GM19035 (cell line): Measurements from ENCODE around the gene PROB1.
"Not testable (repeated sequence)": the region's sequence is repeated elsewhere in the genome, so short reads cannot be mapped to it uniquely, and the experiment has no call there.

Experiments used
- ATAC-seq: cut with Tn5 transposase; IDR thresholded peaks from one replicate; pipeline ENCODE4 v1.9.1; 2021; ENCODE audit not compliant: unreplicated experiment

PROB1 gene

GRCh38 chr5:139381837-139382761, 12.8 kb downstream of the PROB1 start:
- no peak for ATAC-seq

GRCh38 chr5:139379626-139380449, 15.1 kb downstream of the PROB1 start:
- no peak for ATAC-seq

DNA sequence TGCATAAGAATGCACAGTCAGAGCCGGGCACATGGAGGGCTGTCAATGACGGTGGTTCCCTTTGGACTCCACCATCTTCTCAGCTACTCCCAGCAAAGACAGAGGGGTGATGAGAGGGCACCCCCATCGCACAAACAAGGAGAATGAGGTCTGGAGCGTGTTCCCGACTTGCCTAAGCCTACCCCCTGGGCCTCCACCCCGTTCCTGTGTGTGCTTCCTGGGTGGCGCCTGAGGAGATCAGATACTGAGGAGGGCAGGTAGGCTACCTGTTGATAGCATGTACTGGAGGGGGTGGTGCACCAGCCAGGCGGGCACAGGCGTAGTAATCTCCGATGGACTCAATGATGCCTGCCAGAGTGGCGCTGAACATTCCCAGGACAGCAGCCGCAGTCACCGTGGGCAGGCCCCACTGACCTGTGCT, 16.0 kb downstream of the PROB1 start:
- ATAC-seq = no peak

GRCh38 chr5:139378101-139378825, 16.6 kb downstream of the PROB1 start:
- ATAC-seq = no peak

DNA sequence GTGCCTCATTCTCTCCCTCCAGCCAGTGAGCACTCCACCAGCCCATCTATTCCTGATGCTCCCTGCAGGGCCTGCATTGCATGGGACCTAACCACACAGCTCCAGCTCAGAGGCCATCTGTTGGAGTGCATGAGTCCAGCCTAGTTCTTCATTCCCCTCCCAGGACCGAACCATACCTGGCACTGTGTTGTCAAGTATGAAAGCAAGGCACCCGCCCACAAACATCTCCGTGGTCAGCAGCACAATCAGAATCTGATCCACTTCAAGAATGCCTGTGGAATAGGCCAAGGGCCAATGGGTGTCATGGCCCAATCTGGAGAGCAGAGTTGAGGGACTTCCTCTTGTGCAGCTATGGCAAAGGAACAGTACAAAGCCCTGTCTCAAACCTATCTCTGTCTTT, 17.7 kb downstream of the PROB1 start:
- ATAC-seq = no peak

- ATAC-seq = no peak
Measured at GRCh38 chr5:139376364-139376763, 18.5 kb downstream of the PROB1 start.

DNA sequence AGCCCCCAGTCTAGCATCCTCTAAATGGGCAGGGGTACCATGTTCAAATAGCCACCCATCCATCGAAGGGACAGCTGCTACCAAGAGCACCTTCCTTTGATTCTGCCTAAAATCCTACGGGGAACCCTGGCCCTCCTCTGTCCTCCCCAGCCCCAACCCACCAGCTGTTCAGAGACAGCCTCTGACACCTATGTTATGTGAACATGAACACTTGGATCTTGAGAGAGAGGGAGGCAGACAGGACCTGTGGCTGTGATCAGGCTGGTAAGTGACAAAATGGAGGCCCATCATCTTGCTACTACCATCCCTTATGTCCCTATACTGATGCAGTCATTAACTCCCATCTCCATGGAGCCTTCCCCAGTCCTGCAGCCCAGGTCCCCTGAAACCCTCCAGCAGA, 20.0 kb downstream of the PROB1 start:
- ATAC-seq = no peak

DNA sequence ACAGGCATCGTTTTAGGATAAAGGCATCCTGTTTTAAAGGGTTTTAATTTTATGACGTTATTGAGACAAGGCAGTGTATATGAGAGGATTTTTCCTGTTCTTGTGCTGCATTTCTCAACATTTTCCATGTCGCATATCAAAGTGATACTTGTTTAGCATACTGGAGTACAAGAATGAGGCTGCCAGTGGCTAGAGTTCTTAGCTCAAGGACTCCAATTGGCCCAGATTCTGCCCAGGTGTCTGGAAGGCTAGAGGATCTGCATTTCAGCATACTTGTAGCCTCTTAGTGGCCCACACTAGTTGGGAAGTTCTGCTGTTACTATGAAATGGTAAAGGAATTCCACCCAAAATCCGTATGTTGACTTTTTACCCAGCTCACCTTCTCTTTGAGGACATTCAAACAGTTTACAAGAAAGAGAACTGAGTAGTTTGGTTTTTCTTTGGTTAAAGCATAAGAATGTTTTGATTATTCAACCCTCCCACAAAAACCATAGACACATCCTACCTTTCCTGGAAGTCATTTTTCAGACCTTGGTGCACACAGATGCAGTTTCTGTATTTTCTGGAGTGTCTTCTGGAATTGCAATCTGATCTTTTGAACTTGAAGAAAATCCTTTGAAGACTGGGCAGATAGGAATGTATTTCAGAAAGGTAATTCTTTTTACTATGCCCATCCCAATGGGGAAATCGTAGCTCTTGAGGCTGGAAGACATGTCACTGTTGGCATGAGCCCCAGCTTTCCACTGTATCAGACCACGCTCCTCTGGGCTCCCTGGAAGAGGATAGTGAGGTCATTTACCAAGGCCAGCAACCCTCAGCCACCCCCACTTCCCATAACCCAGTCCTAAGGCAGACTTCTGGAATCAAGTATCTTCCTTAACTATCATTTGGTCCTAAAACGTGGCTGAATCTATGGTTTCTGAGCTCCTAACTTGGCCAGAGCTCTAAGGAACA, 23.1 kb downstream of the PROB1 start:
- no peak for ATAC-seq

- ATAC-seq = no peak
Measured at GRCh38 chr5:139369181-139369580, 25.7 kb downstream of the PROB1 start.

DNA sequence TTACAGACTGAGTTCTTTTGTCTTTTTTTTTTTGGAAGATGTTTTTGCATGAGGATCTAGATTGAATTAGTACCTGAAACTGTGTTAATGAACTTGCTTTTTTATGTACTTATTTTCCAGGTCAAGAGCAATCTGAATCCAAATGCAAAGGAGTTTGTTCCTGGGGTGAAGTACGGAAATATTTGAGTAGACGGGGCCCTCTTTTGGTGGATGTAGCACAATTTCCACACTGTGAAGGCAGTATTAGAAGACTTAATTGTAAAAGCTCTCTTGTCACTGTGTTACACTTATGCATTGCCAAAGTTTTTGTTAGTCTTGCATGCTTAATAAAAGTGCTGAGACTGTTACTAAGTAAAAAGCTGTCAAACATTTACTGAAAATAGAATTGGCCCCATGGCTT, 26.3 kb downstream of the PROB1 start:
- ATAC-seq = no peak

DNA sequence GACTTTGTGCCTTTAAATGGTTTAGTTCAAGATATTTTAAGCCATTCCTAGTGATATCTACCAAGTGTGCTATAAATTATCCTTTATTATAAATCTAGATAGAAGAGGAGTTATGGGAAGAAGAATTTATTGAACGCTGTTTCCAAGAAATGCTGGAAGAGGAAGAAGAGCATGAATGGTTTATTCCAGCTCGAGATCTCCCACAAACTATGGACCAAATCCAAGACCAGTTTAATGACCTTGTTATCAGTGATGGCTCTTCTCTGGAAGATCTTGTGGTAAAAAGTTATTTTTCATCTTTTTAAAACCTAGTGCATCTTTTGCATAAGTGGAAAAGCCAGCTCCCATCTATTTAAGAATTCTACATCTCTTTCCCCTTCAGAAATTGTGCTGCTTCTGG, 30.4 kb downstream of the PROB1 start:
- ATAC-seq = no peak

DNA sequence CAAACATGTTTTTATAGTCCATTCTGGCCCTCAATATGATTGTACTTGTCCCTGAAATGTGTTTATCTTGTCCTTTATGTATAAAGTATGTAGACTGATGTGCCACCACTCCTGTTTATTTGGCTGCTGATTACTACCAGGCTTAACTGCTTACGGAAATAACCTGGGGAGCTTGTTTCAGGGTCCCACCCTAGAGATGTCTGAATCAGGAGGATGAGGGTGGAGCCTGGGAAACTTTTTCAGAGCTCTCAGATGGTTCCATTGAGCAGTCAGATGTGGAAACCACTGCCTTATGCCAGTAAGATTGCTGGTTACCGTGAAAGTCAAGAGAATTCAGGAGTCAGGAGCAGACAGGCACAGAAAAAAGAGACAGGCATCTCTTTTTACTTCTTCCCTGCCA, 31.0 kb downstream of the PROB1 start:
- ATAC-seq = no peak

DNA sequence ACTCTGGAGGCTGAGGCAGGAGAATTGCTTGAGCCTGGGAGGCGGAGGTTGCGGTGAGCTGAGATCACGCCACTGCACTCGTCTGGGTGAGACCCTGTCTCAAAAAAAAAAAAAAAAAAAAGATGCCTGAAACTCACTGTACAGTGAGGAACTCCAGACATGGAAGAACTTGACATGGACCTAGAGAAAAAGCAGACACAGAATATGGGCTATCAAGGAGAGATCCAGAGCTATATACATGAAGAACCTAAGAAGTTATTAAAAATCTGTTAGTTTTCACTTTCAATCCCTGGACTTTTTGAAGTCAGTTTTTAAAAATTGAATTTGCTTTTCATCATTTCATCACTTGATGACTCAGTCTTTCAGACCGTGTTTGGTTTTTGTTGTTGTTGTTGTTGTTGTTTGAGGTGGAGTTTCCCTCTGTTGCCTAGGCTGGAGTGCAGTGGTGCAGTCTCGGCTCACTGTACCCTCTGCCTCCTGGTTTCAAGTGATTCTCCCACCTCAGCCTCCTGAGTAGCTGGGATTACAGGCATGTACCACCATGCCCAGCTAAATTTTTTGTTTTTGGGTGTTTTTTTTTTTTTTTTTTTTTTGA, 33.0 kb downstream of the PROB1 start:
- ATAC-seq = no peak

DNA sequence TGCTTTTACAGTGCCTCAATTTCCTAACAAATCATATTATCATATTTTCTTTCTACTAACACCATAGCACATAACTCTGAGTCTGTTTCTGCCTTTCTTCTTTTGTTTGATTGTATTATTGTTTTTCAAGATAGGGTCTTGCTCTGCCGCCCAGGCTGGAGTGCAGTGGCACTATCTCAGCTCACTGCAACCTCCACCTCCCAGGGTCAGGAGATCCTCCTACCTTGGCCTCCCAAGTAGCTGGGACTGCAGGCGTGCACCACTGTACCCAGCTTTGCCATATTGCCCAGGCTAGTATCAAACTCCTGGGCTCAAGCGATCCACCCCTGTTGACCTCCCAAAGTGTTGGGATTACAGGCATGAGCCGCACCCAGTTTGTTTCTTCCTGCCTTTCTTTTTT, 34.5 kb downstream of the PROB1 start:
- no peak for ATAC-seq

- ATAC-seq = no peak
Measured at GRCh38 chr5:139358064-139358463, 36.8 kb downstream of the PROB1 start.

- not testable (repeated sequence) for ATAC-seq
Measured at GRCh38 chr5:139355900-139356299, 39.0 kb downstream of the PROB1 start.

DNA sequence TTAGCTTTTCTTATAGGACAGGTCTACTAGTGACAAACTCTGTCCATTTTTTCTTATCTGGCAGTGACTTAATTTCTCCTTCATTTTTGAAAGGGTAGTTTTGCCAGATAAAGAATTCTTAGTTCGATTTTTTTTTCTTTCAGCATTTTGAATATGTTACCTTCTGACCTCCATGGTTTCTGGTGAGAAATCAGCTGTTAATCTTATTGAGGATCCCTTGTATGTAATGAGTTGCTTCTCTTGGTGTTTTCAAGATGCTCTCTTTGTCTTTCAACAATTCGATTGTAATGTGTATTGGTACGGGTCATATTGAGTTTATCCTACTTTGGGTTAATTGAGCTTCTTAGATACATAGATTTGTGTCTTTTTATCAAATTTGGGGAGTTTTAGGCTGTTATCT, 40.7 kb downstream of the PROB1 start:
- ATAC-seq = no peak

GRCh38 chr5:139347863-139348262, 47.0 kb downstream of the PROB1 start:
- ATAC-seq = not testable (repeated sequence)

DNA sequence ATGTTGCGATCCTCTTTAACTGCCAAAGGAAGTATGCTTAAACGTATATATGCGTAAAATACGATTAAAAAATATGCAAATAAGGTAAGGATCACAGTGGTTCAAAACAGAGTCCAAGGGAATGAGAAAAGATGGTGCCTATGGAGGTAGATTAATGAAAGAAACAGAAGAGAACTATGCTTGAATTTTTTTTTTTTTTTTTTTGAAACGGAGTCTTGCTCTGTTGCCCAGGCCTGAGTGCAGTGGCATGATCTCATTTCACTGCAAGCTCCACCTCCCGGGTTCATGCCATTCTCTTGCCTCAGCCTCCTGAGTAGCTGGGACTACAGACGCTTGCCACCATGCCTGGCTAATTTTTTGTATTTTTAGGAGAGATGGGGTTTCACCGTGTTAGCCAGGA, 49.5 kb downstream of the PROB1 start:
- ATAC-seq = not testable (repeated sequence)

GRCh38 chr5:139344177-139344576, 50.7 kb downstream of the PROB1 start:
- ATAC-seq = no peak
